22Rv1 (cell line): Measurements from ENCODE around the gene FGF21.
"Not testable (repeated sequence)": the region's sequence is repeated elsewhere in the genome, so short reads cannot be mapped to it uniquely, and the experiment has no call there.

Experiments
- CTCF ChIP-seq: fragments of 450-650 bp; IDR thresholded peaks from 2 replicates; pipeline ENCODE4 v1.5.1; 2017; ENCODE audit warnings: mild to moderate bottlenecking
- ZFX ChIP-seq: fragments of 450-650 bp; IDR thresholded peaks from 2 replicates; pipeline ENCODE4 v1.6.1; 2017; ENCODE audit warnings: antibody characterized with exemption, borderline replicate concordance

GRCh38 chr19:48787331-48787730 lies 32.0 kb downstream of the FGF21 start:
- TF ChIP-seq CTCF, ZFX: not testable (repeated sequence)
